B cell (primary cell): ENCODE measurements around the gene MRPL10.

Experiments
- CTCF ChIP-seq: fragments of 200-600 bp; IDR thresholded peaks from one replicate; pipeline ENCODE4 v1.8.0; 2022; ENCODE audit warnings: antibody characterized with exemption, mild to moderate bottlenecking
- EZH2 ChIP-seq: IDR thresholded peaks from 2 replicates; pipeline ENCODE4 v1.6.1; 2012; ENCODE audit warnings: borderline replicate concordance, low read depth, mild to moderate bottlenecking, moderate library complexity, low read length; ENCODE audit not compliant: insufficient read depth, poor library complexity, severe bottlenecking

- TF ChIP-seq CTCF (no peak), EZH2 (no peak)
Observed at GRCh38 chr17:47875011-47875985, 44.0 kb upstream of the MRPL10 start.
